GM19193 (cell line): Measurements from ENCODE around the gene LRRC4B.

Experiments used
- POLR2A ChIP-seq: IDR thresholded peaks from 4 replicates; pipeline ENCODE4 v1.6.1; 2011; ENCODE audit not compliant: insufficient read depth, insufficient read length; ENCODE audit errors: extremely low read depth

The LRRC4B gene

GRCh38 chr19:50477751-50478515, 90.3 kb downstream of the LRRC4B start:
- no peak for TF ChIP-seq POLR2A

GRCh38 chr19:50476907-50477238, 91.4 kb downstream of the LRRC4B start:
- TF ChIP-seq POLR2A = no peak

- peak; percentile 99 for TF ChIP-seq POLR2A
These were observed 91.9 kb downstream of the LRRC4B start, which contains the start of the genes EMC10 and GARIN5A for GRCh38 chr19:50476224-50476906. TSS of gene EMC10 (plus strand) at chr19:50476507. CDS start at chr19:50476545, 38 bp downstream. TSS of gene GARIN5A (minus strand) at chr19:50476848. CDS start at chr19:50476388, 460 bp downstream.

GRCh38 chr19:50475736-50476223, 92.5 kb downstream of the LRRC4B start:
- TF ChIP-seq POLR2A = no peak

- no peak for TF ChIP-seq POLR2A
These were observed 93.1 kb downstream of the LRRC4B start for GRCh38 chr19:50475101-50475568.

GRCh38 chr19:50468818-50469217, 99.4 kb downstream of the LRRC4B start:
- TF ChIP-seq POLR2A = no peak

- no peak for TF ChIP-seq POLR2A
These were observed 100.7 kb downstream of the LRRC4B start for GRCh38 chr19:50467566-50467965.
